HG03575 (cell line): Measurements from ENCODE around the gene CBFB.

ENCODE experiments used
- ATAC-seq: cut with Tn5 transposase; IDR thresholded peaks from one replicate; pipeline ENCODE4 v1.9.1; 2021; ENCODE audit not compliant: unreplicated experiment, insufficient number of reproducible peaks, low FRiP score; ENCODE audit errors: extremely low read depth

CBFB gene

DNA sequence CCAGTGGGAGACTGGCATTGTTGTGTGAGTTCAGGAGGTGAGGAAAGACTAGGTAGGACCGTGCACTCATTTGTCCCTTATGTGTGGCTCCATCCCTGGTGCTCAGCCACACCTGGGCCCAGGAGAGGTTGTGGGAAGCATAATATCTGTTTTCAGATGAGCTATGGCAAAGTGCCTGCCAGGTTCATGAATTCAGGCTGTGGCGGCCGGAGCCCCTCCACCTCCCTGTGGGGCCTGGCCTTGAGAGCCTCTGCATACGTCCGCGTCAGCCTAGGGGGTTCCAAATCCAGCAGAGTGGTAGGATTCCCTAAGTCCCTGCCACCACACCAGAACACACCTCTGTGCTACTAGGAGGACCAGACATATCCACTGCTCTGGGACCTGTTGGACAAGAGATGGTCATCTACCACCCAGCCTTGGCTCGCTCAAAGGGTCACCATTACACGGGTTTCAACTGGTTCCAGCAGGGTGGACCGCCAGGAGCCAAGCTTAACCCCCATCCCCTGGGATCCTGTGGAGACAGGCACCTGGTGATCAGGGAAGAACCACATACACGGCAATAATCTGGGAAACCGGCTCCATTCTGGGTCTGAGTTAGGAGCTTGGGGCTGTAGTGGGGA lies 119.8 kb downstream of the CBFB start:
- no peak for ATAC-seq

DNA sequence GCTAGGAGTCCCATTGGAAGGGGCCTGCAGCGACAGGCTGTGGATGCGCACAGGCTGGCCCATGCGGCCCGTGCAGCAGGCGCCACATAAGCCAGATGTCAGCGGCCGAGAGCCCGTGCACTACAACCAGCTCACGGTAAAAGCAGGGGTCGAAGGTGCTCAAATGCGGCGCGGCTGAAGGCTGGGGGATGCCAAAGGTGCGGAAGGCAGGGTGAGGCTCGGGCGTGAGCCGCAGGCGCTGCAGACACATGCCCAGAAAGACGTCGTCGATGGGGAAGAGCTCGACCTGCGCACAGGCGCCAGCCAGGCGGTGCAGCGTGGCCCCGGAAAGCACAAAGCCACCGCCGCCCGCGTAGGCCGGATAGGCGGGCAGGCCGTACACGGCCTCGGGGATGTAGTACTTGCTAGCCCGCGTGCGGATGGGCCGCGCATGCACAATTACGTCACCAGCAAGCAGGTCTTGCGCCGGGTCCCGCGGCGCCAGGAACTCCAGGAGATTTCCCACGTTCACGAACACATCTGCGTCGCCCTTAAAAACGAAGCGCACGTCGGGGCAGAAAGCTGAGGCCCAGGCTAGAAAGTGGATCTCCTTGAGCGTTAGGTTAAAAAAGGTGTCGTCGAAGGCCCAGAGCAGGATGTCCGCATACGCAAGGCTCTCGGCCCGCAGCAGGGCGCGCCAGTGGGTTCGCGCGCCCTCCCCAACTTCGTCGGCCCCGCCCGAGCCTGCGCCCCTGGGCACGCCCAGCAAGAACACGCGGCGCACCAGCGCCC lies 120.5 kb downstream of the CBFB start:
- ATAC-seq = no peak

DNA sequence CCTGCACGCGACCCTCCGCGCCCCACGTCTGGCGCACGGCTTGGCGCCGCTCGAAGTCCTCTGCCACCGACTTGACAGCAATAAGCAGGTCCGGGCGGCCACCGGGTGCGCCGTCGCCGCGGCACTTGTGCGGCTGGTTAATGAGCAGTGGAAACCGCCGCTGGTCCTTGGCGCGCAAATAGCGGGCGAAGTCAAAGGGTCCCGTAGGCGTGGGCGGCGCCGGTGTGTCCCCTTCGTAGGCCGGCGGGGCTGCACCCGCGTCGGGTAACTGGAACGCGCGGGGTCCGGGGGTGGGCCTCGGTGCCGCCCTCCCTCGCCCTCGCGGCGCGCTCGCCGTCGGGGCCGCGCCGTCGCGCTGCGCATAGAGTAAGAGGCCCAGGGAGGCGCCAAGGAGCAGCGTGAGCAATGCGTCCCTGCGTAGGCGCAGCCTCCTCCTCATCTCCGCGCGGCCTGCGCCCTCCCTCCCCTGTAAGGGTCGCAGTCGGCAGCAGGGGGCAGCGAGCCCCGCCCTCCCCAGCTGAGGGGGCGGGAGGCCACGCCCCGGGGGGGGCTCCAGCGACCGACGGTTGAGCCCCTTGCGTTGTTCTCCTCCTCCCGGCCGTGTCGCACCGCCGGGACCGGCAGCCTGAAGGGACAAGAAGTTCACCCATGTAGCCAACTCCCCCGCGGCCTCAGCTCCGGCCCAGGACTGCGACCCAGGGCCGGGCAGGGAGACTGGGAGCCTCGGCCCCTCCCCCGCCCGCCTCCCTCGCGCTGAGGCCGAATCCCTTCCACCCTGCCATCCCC lies 121.3 kb downstream of the CBFB start:
- ATAC-seq = no peak
